CD4-positive, alpha-beta T cell (primary cell): ENCODE data around the gene SH3RF3. TPM values are rescaled to one million over a fixed set of nuclear protein-coding genes. Genes with fewer than 3 reads are reported as not detected.

Experiments
- ATAC-seq: fragments of 200-7000 bp; cut with Tn5 transposase; one replicate; pipeline ENCODE4 v1.10.0; 2022; ENCODE audit warnings: mild to moderate bottlenecking; ENCODE audit not compliant: poor library complexity
- CTCF ChIA-PET: fragments of 350-600 bp; sonication (Branson Sonifier 250); formaldehyde crosslinking; loops from one replicate; lab custom pipeline; 2021; ENCODE audit warnings: antibody characterized with exemption, inconsistent platforms; lab: Charles Lee
- POLR2A ChIA-PET: fragments of 350-600 bp; sonication (Branson Sonifier 250); formaldehyde crosslinking; loops from one replicate; lab custom pipeline; 2021; ENCODE audit warnings: antibody characterized with exemption, inconsistent platforms; lab: Charles Lee
- DNase-seq, 14 experiments: peaks; one replicate each; pipeline ENCODE4 v3.0.0-alpha.2; 2013 to 2020; ENCODE audit warnings: mixed read lengths in 2 of 14
- H3K27ac ChIP-seq, 2 donors: one replicate each; pipeline versions ENCODE4 v1.5.1 to v1.7.0; 2013; ENCODE audit warnings: low read length in 2 of 2, low read depth in 1 of 2, mild to moderate bottlenecking in 1 of 2
- H3K27me3 ChIP-seq, 2 experiments: 1 replicate in 1 of 2; 2 replicates in 1 of 2; pipeline versions ENCODE4 v1.6.1 to v1.7.0; 2013; ENCODE audit warnings: low read length in 2 of 2, control low read depth in 1 of 2, mild to moderate bottlenecking in 1 of 2, moderate library complexity in 1 of 2; ENCODE audit not compliant: insufficient read depth in 2 of 2, control insufficient read depth in 1 of 2
- H3K36me3 ChIP-seq: one replicate; pipeline ENCODE4 v1.6.1; 2013; ENCODE audit warnings: low read length, control low read depth; ENCODE audit not compliant: insufficient read depth
- H3K4me1 ChIP-seq: one replicate; pipeline ENCODE4 v1.6.1; 2013; ENCODE audit warnings: low read length, control low read depth; ENCODE audit not compliant: insufficient read depth
- H3K4me3 ChIP-seq: one replicate; pipeline ENCODE4 v1.5.1; 2013; ENCODE audit warnings: mild to moderate bottlenecking, low read length, moderate library complexity
- H3K9me3 ChIP-seq, 2 experiments: 1 replicate in 1 of 2; 2 replicates in 1 of 2; pipeline versions ENCODE4 v1.6.1 to v1.7.0; 2013; ENCODE audit warnings: low read length in 2 of 2, mild to moderate bottlenecking in 2 of 2, control low read depth in 1 of 2, moderate library complexity in 1 of 2; ENCODE audit not compliant: control insufficient read depth in 1 of 2, insufficient read depth in 1 of 2
- H3K27ac Mint-ChIP-seq: one replicate; pipeline ENCODE4 v1.8.0; 2020; ENCODE audit warnings: mixed read lengths
- H3K27me3 Mint-ChIP-seq: one replicate; pipeline ENCODE4 v1.8.0; 2021; ENCODE audit warnings: mixed read lengths
- H3K36me3 Mint-ChIP-seq: one replicate; pipeline ENCODE4 v1.8.0; 2021; ENCODE audit warnings: low read depth, mixed read lengths
- H3K4me1 Mint-ChIP-seq: one replicate; pipeline ENCODE4 v1.8.0; 2021; ENCODE audit warnings: low read depth, mixed read lengths
- H3K4me3 Mint-ChIP-seq: one replicate; pipeline ENCODE4 v1.8.0; 2020; ENCODE audit warnings: mild to moderate bottlenecking, mixed read lengths
- H3K9me3 Mint-ChIP-seq: one replicate; pipeline ENCODE4 v1.8.0; 2020; ENCODE audit warnings: mixed read lengths
- CTCF ChIP-seq: fragments of 200-600 bp; IDR thresholded peaks from one replicate; pipeline ENCODE4 v1.8.0; 2022; ENCODE audit warnings: antibody characterized with exemption, mild to moderate bottlenecking
- intact Hi-C, 2 experiments: fragments of 100-400 bp; cut with DNase I in 1 of 2; cut with micrococcal nuclease in 1 of 2; formaldehyde crosslinking; loops; one replicate each; pipeline versions ENCODE4 v1.15.1 to v1.9.0; 2023 to 2025; cut with DNase I, micrococcal nuclease
- total RNA-seq, 174 experiments: library from RNA in 2 of 174; stranded (reverse) in 2 of 174; gene quantifications; one replicate each; pipeline ENCODE4 v1.2.3 and lab custom pipeline; 2021 to 2026

SH3RF3 gene
- total RNA-seq, 2 experiments from 2014 or later, result 5.2 to 5.9 TPM

GRCh38 chr2:109200616-109201464, 71.8 kb downstream of the SH3RF3 start:
- no peak overlapping the region for H3K4me3 Mint-ChIP-seq
- no peaks in the 10 kb centered on the region for H3K9me3 Mint-ChIP-seq
- intact Hi-C loops, result no loop called here

GRCh38 chr2:109201465-109202327, 72.7 kb downstream of the SH3RF3 start:
- no peaks in the 10 kb centered on the region for H3K36me3 Mint-ChIP-seq
- no peaks in the 10 kb centered on the region for H3K36me3 ChIP-seq
- no peak overlapping the region for H3K27ac ChIP-seq
- no peak overlapping the region for H3K4me3 Mint-ChIP-seq
- H3K9me3 Mint-ChIP-seq, result no peaks in the 10 kb centered on the region
- ATAC-seq (no peak), DNase-seq (no peak)
- intact Hi-C loops, result no loop called here
- TF ChIP-seq CTCF, result no peak
- CTCF ChIA-PET, result no interaction called here
- H3K27me3 Mint-ChIP-seq, result peaks cover under 1% of the 10 kb centered on the region
- peaks cover 0 to 3% of the 10 kb centered on the region in 2 experiments for H3K27me3 ChIP-seq
- H3K9me3 ChIP-seq, result no peaks in the 10 kb centered on the region
- POLR2A ChIA-PET, result no interaction called here
- no peak overlapping the region for H3K27ac Mint-ChIP-seq
- peaks cover 1% of the 10 kb centered on the region for H3K4me1 Mint-ChIP-seq
- H3K4me1 ChIP-seq, result no peaks in the 10 kb centered on the region
- H3K4me3 ChIP-seq, result no peak overlapping the region

More at GRCh38 chr2:109200616-109201464, 71.8 kb downstream of the SH3RF3 start:
- H3K27me3 ChIP-seq, result peaks cover 0 to 3% of the 10 kb centered on the region in 2 experiments
- Mint-ChIP-seq H3K27me3 (no peaks in the 10 kb centered on the region), H3K36me3 (no peaks in the 10 kb centered on the region), H3K27ac (no peak overlapping the region), H3K4me1 (no peaks in the 10 kb centered on the region)
- POLR2A ChIA-PET, result no interaction called here
- TF ChIP-seq CTCF, result no peak
- no peak overlapping the region for H3K4me3 ChIP-seq
- H3K9me3 ChIP-seq, result peaks cover 0 to 4% of the 10 kb centered on the region in 2 experiments
- H3K4me1 ChIP-seq, result no peaks in the 10 kb centered on the region
- no peaks in the 10 kb centered on the region for H3K36me3 ChIP-seq
- DNase-seq (no peak), ATAC-seq (no peak)
- CTCF ChIA-PET, result no interaction called here
- no peak overlapping the region for H3K27ac ChIP-seq

- DNase-seq (no peak), ATAC-seq (no peak)
- no peak overlapping the region for H3K27ac ChIP-seq
- no peaks in the 10 kb centered on the region for H3K36me3 ChIP-seq
- H3K36me3 Mint-ChIP-seq, result no peaks in the 10 kb centered on the region
- H3K4me1 Mint-ChIP-seq, result peaks cover 6% of the 10 kb centered on the region
- no peak overlapping the region for H3K4me3 ChIP-seq
- TF ChIP-seq CTCF, result no peak
- H3K27me3 Mint-ChIP-seq, result peaks cover 4% of the 10 kb centered on the region
- peaks cover 0 to 3% of the 10 kb centered on the region in 2 experiments for H3K27me3 ChIP-seq
- POLR2A ChIA-PET, result no interaction called here
- no peaks in the 10 kb centered on the region for H3K4me1 ChIP-seq
- CTCF ChIA-PET, result no interaction called here
- H3K4me3 Mint-ChIP-seq, result no peak overlapping the region
- intact Hi-C loops, result no loop called here
- H3K27ac Mint-ChIP-seq, result no peak overlapping the region
- no peaks in the 10 kb centered on the region for H3K9me3 Mint-ChIP-seq
- H3K9me3 ChIP-seq, result no peaks in the 10 kb centered on the region
Observed at GRCh38 chr2:109202486-109202885, 73.5 kb downstream of the SH3RF3 start.
